RWPE2 (cell line): ENCODE measurements around the gene ACYP1.
"Not testable (repeated sequence)": the region's sequence is repeated elsewhere in the genome, so short reads cannot be mapped to it uniquely, and the experiment has no call there.

Source experiments
- ATAC-seq: fragments of 200-7000 bp; cut with Tn5 transposase; 3 replicates; pipeline ENCODE4 v1.9.1; 2021; ENCODE audit warnings: low read depth
- DNase-seq: peaks from one replicate; pipeline ENCODE4 v3.0.0-alpha.2; 2020; ENCODE audit warnings: low spot score
- H3K27ac ChIP-seq: fragments of 450-650 bp; 2 replicates; pipeline ENCODE4 v1.5.1; 2017; ENCODE audit warnings: mild to moderate bottlenecking; ENCODE audit not compliant: poor library complexity, severe bottlenecking
- H3K27me3 ChIP-seq: fragments of 250-450 bp; sonication (Bioruptor Pico); 2 replicates; pipeline ENCODE4 v1.5.1; 2021; ENCODE audit warnings: mild to moderate bottlenecking, moderate library complexity; ENCODE audit not compliant: insufficient read depth, poor library complexity, severe bottlenecking
- H3K36me3 ChIP-seq: fragments of 250-450 bp; sonication (Bioruptor Pico); 2 replicates; pipeline ENCODE4 v1.5.1; 2020; ENCODE audit warnings: low read depth, mild to moderate bottlenecking, moderate library complexity
- H3K4me1 ChIP-seq: fragments of 250-450 bp; sonication (Bioruptor Pico); 2 replicates; pipeline ENCODE4 v1.5.1; 2021; ENCODE audit warnings: mild to moderate bottlenecking, moderate library complexity; ENCODE audit not compliant: insufficient read depth, poor library complexity, severe bottlenecking
- H3K4me3 ChIP-seq: fragments of 250-450 bp; sonication (Bioruptor Pico); 2 replicates; pipeline ENCODE4 v1.5.1; 2021; ENCODE audit warnings: mild to moderate bottlenecking, moderate library complexity; ENCODE audit not compliant: severe bottlenecking
- H3K9me3 ChIP-seq: fragments of 250-450 bp; sonication (Bioruptor Pico); 2 replicates; pipeline ENCODE4 v1.5.1; 2021; ENCODE audit warnings: mild to moderate bottlenecking, moderate library complexity; ENCODE audit not compliant: severe bottlenecking
- CTCF ChIP-seq: fragments of 450-650 bp; IDR thresholded peaks from one replicate; pipeline ENCODE4 v1.5.1; 2017; ENCODE audit warnings: mild to moderate bottlenecking, moderate library complexity; ENCODE audit not compliant: poor library complexity, severe bottlenecking

The ACYP1 gene

DNA sequence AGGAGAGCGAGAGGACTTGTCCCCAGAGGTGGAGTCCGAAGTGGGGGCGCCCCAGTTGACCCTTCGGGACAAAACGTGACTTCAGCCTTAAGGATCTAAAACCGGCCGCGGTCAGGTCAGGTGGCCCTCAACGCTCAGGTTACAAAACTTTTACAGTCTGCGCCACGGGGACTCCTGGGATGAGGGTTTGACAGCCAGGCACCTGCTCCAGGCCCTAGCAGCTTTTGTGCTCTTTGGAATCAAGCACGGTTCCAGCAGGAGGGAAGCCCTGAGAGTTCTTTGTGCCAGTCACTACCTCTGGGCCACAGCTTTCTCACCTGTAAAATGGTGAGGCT lies 6.0 kb upstream of the ACYP1 start:
- ATAC-seq (no peak), DNase-seq (no peak)
- no peaks in the 10 kb centered on the region for H3K4me1 ChIP-seq
- H3K27ac ChIP-seq = peak overlapping the region; percentile 57
- no peaks in the 10 kb centered on the region for H3K27me3 ChIP-seq
- no peaks in the 10 kb centered on the region for H3K9me3 ChIP-seq
- H3K4me3 ChIP-seq = peak overlapping the region; percentile 36
- no peak for TF ChIP-seq CTCF
- no peaks in the 10 kb centered on the region for H3K36me3 ChIP-seq

GRCh38 chr14:75069121-75069810 lies 5.4 kb upstream of the ACYP1 start, which contains the start of gene ZC2HC1C:
ZC2HC1C (plus strand) TSS chr14:75069641; CDS start chr14:75070574, 933 bp downstream.
- TF ChIP-seq CTCF = no peak
- no peaks in the 10 kb centered on the region for H3K4me1 ChIP-seq
- H3K36me3 ChIP-seq = no peaks in the 10 kb centered on the region
- DNase-seq = peak; percentile 88
- H3K4me3 ChIP-seq = peak within 1 kb of the TSS; percentile 36
- ATAC-seq = peak; percentile 93
- peak within 1 kb of the TSS; percentile 57 for H3K27ac ChIP-seq
- H3K9me3 ChIP-seq = no peaks in the 10 kb centered on the region
- no peaks in the 10 kb centered on the region for H3K27me3 ChIP-seq

DNA sequence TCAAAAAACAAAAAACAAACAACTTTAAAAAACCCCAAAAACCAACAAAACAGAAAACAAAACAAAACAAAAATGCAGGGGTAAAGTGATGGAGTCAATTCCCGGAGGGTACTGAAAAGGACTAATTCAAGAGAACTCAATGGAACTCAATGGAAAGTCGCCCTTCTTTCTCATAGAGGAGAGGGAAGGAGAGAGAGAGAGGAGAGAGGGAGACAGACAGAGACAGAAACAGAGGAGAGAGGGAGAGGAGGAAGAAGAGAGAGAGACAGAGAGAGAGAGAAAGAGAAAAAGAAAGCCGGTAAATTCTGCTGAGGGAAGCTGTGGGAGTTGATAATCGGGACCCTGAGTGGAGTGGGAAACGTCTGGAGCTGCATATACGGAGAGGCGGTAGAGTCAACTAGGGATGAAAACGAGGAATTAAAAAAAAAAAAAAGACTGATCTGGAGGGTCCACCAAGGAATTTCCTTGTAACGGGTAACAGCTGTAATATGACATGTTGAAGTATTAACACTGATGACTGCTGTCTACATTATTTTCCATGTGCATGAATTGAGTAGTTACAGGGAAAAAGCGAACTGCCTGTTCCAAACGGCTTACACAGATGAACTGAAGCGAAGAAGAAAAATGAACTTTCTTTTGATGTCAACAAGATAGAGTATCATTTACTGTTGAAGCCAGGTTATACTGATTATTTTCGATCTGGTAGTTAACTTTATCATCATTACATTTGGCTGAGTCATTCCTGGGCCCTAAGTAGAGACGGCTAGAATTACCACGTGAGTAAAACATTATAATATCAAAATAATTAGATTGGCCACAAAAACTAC lies 4.7 kb upstream of the ACYP1 start:
- TF ChIP-seq CTCF = no peak
- DNase-seq = no peak
- Histone ChIP-seq H3K27me3 (no peaks in the 10 kb centered on the region), H3K4me1 (no peaks in the 10 kb centered on the region), H3K27ac (peak overlapping the region; percentile 57), H3K4me3 (peak overlapping the region; percentile 36), H3K36me3 (no peaks in the 10 kb centered on the region), H3K9me3 (no peaks in the 10 kb centered on the region)
- peak; percentile 6; the same call in 2 of the 3 replicates for ATAC-seq

- H3K4me3 ChIP-seq = peak overlapping the region; percentile 36
- DNase-seq, H3K9me3 ChIP-seq, H3K4me1 ChIP-seq, ATAC-seq, H3K36me3 ChIP-seq, H3K27me3 ChIP-seq: not testable (repeated sequence)
- peak overlapping the region; percentile 57 for H3K27ac ChIP-seq
Observed at GRCh38 chr14:75067765-75068164, 3.9 kb upstream of the ACYP1 start.

DNA sequence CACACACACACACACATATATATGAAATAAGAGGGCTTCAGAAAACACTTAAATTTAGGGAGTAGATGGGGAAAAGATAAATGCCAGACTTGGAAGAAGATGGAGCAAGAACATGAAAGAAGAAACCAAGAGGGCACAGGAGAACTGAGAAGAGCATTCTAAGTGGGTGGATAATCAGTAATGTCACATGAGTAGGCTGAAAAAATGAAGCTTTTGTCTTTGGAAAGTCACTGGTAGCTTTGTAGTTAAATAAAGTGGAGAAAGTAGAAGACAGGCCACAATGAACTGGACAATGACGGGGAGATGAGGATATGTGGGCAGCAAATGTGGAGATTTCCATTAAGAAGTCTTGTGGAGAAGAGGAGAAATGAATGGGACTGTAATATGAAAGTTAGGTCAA lies 3.4 kb upstream of the ACYP1 start:
- no peak overlapping the region for H3K27ac ChIP-seq
- no peaks in the 10 kb centered on the region for H3K27me3 ChIP-seq
- no peaks in the 10 kb centered on the region for H3K9me3 ChIP-seq
- ATAC-seq = no peak
- no peak for DNase-seq
- H3K4me3 ChIP-seq = no peak overlapping the region
- no peaks in the 10 kb centered on the region for H3K4me1 ChIP-seq
- TF ChIP-seq CTCF = no peak
- H3K36me3 ChIP-seq = no peaks in the 10 kb centered on the region
